Fibroblast of pulmonary artery (primary cell): Measurements from ENCODE around the gene RABGEF1.

Source experiments
- DNase-seq: peaks from one replicate; pipeline ENCODE4 v3.0.0-alpha.2; 2010; ENCODE audit warnings: low read depth
- H3K4me3 ChIP-seq: replicated peaks from 2 replicates; pipeline ENCODE4 v1.5.1; 2011; ENCODE audit warnings: low read depth, mild to moderate bottlenecking, control low read depth, low read length, moderate library complexity
- TF ChIP-seq, protein P1 (sequence below): IDR thresholded peaks from 2 replicates; pipeline ENCODE4 v1.5.1; 2011; ENCODE audit warnings: mild to moderate bottlenecking, control low read depth, low read length, inconsistent platforms; ENCODE audit errors: missing control alignments

The RABGEF1 gene

DNA sequence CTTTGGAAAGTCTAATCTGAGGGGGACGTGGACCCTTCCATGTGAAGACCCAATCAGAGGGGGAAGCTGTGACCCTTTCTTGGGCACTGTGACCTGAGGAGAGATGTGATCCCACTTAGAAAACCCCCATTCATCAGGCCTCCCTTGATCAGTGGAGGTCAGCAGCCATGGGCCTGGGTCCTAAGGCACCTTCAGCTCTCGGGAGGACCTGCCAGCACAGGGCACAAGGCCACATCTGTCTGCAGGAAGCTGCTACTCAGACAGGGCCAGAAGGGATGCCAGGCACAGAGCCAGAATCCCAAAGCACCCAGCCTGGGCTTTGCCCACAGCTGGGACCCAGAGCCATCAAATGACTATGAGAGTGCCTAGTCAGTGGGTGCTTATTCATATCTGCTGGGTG lies 14.7 kb upstream of the RABGEF1 start:
- H3K4me3 ChIP-seq, result no peak overlapping the region
- TF ChIP-seq, protein P1, sequence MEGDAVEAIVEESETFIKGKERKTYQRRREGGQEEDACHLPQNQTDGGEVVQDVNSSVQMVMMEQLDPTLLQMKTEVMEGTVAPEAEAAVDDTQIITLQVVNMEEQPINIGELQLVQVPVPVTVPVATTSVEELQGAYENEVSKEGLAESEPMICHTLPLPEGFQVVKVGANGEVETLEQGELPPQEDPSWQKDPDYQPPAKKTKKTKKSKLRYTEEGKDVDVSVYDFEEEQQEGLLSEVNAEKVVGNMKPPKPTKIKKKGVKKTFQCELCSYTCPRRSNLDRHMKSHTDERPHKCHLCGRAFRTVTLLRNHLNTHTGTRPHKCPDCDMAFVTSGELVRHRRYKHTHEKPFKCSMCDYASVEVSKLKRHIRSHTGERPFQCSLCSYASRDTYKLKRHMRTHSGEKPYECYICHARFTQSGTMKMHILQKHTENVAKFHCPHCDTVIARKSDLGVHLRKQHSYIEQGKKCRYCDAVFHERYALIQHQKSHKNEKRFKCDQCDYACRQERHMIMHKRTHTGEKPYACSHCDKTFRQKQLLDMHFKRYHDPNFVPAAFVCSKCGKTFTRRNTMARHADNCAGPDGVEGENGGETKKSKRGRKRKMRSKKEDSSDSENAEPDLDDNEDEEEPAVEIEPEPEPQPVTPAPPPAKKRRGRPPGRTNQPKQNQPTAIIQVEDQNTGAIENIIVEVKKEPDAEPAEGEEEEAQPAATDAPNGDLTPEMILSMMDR, result no peak
- no peak for DNase-seq

DNA sequence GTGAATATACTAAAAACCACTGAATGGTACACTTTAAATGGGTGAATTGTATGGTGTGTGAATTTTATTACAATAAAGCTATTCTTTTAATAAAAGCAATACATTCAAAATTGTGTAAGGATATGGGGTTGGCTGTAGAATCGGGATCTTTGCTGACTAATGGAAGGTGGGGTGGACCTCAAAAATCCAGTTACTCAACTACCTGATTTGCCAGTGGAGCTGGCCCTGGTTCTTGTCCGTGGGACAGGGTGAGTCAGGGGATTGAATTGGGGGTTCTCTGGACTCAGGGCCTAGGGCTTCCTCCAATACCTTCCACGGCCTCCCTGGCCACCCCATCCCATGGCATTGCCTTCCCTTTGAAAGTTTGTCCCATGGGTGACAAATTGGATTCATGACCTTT lies 13.5 kb upstream of the RABGEF1 start:
- H3K4me3 ChIP-seq, result no peak overlapping the region
- TF ChIP-seq, protein P1, result no peak
- DNase-seq, result no peak

DNA sequence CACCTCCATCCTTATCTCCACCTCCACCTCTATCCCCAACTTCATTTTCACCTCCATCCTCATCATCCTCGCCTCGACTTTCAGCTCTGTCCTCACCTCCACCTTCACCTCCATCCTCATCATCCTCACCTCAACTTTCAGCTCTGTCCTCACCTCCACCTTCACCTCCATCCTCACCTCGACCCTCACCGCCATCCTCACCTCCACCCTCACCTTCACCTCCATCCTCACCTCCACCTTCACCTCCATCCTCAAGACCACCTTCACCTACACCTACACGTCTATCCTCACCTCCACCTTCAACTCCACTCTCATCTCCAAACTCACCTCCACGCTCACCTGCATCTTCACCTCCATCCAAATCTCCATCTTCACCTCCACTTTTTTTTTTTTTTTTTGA lies 12.0 kb upstream of the RABGEF1 start:
- no peak overlapping the region for H3K4me3 ChIP-seq
- TF ChIP-seq, protein P1, result no peak
- no peak for DNase-seq

DNA sequence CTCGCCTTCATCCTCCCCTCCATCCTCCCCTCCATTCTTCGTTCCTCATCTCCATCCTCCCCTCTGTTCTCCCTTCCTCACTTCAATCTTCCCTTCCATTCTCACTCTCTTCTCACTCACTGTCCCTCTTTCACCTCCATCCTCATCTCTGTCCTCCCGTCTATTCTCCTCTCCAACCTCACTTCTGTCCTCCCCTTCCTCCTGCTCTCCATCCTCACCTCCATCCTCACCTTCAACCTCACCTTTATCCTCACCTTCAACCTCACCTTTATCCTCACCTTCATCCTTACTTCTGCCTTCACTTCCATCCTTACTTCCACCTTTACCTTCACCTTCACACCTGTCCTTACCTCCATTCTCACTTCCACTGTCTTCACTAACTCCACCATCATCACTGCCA lies 11.3 kb upstream of the RABGEF1 start:
- TF ChIP-seq, protein P1, result no peak
- DNase-seq, result no peak
- H3K4me3 ChIP-seq, result no peak overlapping the region

DNA sequence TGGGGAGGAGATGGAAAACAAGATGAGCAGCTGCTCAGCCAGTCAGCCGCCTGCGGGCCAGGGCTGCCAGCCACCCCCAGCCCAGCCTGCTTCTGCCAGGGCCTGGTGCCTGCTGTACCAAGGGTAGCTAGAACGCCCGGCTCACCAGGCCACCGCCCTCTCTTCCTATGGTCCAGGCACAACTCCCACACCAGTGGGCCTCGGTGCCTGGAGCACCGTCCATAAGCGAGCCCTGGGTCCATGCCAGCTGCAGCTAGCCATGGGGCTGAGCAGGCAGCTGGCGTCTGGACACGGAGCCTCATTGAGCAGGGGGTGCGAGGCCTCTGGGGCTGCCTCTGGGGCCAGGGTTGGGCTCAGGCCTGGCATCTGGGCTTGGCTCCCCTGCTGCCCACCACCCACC lies 8.5 kb upstream of the RABGEF1 start:
- no peak overlapping the region for H3K4me3 ChIP-seq
- DNase-seq, result no peak
- TF ChIP-seq, protein P1, result no peak

DNA sequence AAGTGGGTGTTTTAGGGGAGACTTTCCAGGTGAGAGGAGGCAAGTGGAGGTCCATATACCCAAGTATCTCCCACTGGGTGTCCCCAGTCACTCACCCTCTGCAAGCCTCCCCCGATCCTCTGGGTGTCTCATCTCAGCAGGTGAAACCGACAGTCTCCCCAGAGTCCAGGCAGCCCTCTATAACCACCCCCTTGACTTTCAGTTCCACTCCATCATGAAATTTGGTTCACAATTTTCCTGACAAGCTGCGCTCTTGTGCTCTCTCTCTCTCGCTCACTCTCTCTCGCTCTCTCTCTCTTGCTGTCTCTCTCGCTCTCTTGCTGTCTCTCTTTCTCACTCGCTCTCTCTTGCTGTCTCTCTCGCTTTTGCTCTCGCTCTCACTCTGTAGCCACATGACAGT lies 8.1 kb upstream of the RABGEF1 start:
- no peak overlapping the region for H3K4me3 ChIP-seq
- TF ChIP-seq, protein P1, result no peak
- DNase-seq, result no peak

DNA sequence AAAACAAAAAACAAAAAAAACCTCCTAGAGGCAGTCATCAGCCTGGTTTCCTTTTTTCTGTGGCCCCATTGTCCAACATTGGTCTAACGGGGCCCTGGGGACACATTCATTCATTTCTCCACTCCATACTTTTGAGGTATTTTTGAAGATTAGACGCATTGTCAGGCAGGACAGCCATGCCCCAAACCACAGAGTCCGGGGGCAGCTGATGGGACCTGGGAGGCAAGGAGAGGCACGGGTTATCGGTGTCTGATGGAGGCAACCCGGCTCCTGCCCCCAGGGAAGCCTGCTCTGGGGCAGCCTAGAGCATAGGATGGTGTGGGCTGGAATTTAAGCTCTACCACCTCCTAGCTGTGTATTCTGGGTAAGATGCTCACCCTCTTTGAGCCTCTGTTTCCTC lies 6.5 kb upstream of the RABGEF1 start:
- no peak for DNase-seq
- no peak overlapping the region for H3K4me3 ChIP-seq
- TF ChIP-seq, protein P1, result no peak
